LNCaP clone FGC (cell line): ENCODE measurements around the gene TMEM63C.

Source experiments
- DNase-seq: peaks from one replicate; pipeline ENCODE4 v3.0.0-alpha.2; 2011; ENCODE audit warnings: low read depth
- H3K4me3 ChIP-seq: 2 replicates; pipeline ENCODE4 v1.5.1; 2011; ENCODE audit warnings: mild to moderate bottlenecking, low read depth, low read length, control low read depth
- TF ChIP-seq, protein P1 (sequence below): IDR thresholded peaks from 2 replicates; pipeline ENCODE4 v1.5.1; 2012; ENCODE audit warnings: mild to moderate bottlenecking; ENCODE audit not compliant: control insufficient read depth, insufficient read depth; ENCODE audit errors: extremely low read depth

TMEM63C gene

GRCh38 chr14:77197988-77198387 is 16.4 kb downstream of the TMEM63C start:
- TF ChIP-seq, protein P1, sequence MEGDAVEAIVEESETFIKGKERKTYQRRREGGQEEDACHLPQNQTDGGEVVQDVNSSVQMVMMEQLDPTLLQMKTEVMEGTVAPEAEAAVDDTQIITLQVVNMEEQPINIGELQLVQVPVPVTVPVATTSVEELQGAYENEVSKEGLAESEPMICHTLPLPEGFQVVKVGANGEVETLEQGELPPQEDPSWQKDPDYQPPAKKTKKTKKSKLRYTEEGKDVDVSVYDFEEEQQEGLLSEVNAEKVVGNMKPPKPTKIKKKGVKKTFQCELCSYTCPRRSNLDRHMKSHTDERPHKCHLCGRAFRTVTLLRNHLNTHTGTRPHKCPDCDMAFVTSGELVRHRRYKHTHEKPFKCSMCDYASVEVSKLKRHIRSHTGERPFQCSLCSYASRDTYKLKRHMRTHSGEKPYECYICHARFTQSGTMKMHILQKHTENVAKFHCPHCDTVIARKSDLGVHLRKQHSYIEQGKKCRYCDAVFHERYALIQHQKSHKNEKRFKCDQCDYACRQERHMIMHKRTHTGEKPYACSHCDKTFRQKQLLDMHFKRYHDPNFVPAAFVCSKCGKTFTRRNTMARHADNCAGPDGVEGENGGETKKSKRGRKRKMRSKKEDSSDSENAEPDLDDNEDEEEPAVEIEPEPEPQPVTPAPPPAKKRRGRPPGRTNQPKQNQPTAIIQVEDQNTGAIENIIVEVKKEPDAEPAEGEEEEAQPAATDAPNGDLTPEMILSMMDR: no peak
- DNase-seq: no peak
- no peak overlapping the region for H3K4me3 ChIP-seq

DNA sequence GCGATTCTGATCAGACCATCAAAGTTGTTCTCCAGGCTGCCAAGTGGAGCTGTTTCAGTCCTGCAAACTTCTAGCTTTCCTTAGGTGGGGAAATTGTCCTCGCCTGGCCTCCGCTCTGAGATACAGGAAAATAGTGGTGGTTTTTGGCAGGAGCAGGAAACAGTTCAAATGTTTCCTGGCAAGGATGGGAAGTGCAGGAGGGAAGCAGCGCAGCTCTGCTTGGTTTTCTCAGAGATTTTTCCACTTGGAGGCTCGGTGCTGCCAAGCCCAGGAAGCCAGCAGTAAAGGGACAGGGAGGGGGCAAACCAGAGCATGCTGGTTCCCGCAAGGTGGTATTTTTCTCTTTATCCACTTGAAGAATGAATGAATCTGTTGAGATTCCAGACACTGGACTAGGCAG is 17.0 kb downstream of the TMEM63C start:
- TF ChIP-seq, protein P1: no peak
- DNase-seq: no peak
- H3K4me3 ChIP-seq: no peak overlapping the region

DNA sequence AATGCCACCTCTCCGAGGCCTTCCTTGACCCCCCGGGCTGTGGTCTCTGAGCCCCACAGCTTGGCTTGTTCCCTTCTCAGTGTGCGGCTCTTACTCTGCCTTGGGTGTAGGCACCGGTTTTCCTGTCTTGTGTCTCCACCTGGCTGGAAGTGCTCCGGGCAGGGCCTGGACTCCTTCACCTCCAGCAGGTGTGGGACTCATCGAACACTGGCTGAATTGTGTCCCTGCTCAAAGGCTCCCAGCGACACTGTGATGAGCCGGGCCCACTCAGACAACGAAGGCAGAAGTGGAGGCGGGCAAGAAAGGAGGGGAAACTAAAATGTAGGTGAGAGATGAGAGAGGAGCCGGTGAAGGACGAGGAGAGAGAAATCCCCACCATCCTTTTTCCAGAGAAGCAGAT is 18.0 kb downstream of the TMEM63C start:
- no peak overlapping the region for H3K4me3 ChIP-seq
- no peak for DNase-seq
- TF ChIP-seq, protein P1: no peak

DNA sequence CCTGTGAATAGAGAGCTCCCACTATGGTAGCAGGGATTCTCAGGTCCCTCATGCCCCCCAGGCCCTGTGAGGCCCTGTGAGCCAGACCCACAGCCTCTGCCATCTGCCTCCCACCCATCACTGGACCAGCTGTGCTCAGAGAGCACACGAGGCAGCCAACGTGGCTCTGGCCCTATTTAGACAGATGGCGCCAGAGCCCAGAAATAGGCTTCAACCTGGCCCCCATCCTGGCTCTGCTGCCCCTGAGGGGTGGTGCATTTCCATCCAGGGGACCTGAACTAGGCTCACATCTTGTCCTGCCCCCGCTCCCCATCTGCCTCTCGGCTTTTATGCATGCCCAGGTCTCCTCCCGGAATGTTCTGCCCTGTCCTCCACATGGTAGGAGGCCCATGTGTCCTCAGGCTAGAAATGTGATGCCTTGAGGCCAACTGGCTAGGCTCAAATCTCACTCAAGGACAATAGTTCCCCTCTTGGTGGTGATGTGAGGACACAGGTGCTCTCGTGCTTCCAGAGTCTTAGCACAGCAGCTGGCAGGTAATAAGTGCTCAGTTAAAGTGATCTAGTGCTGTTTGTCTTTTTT is 18.9 kb downstream of the TMEM63C start:
- no peak for DNase-seq
- TF ChIP-seq, protein P1: no peak
- H3K4me3 ChIP-seq: no peak overlapping the region

DNA sequence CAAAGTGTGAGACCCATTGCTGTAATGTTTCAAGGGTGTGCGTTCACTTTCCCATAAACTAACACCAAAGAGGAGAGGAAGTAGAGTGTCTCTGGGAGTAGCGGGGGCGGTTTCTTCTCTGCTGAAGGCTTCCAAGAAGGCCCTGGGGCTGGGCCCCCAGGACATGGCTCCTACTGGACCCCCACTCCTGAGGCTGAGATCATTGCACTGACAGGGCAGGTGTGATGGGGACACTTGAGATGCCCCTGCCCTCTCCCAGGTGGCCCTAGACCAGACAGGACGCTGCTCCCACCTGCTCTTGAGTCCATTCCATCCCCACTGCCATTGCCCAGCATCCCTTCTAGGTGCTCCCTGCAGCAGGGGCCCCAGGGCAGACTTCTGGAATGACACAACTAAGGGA is 20.1 kb downstream of the TMEM63C start:
- TF ChIP-seq, protein P1: no peak
- no peak for DNase-seq
- no peak overlapping the region for H3K4me3 ChIP-seq

- no peak overlapping the region for H3K4me3 ChIP-seq
- TF ChIP-seq, protein P1: no peak
- DNase-seq: no peak
Observed at GRCh38 chr14:77203611-77204458, 22.2 kb downstream of the TMEM63C start.

GRCh38 chr14:77204459-77204771 is 22.8 kb downstream of the TMEM63C start:
- DNase-seq: peak; percentile 90
- TF ChIP-seq, protein P1: no peak
- H3K4me3 ChIP-seq: no peak overlapping the region
